H1 (cell line): Measurements from ENCODE around the gene MRGPRX2. TPM values are rescaled to one million over a fixed set of nuclear protein-coding genes. Genes with fewer than 3 reads are reported as not detected.

Experiments
- CTCF ChIA-PET: fragments of 300-600 bp; sonication (Branson Sonifier 250); formaldehyde crosslinking; loops from one replicate; lab custom pipeline; 2021; ENCODE audit not compliant: partially characterized antibody; lab: Charles Lee
- POLR2A ChIA-PET: fragments of 300-600 bp; sonication (Branson Sonifier 250); formaldehyde crosslinking; loops from one replicate; lab custom pipeline; 2021; ENCODE audit warnings: inconsistent platforms; ENCODE audit not compliant: partially characterized antibody; lab: Charles Lee
- DNase-seq, 2 experiments: peaks; one replicate each; pipeline versions ENCODE4 v3.0.0 to v3.0.0-alpha.2; 2010 to 2022; ENCODE audit warnings: low spot score in 2 of 2, low read depth in 1 of 2, mixed read lengths in 1 of 2
- FAIRE-seq: peaks from 2 replicates; lab custom pipeline; 2011; peaks lifted over from hg19 to GRCh38; lab: Jason Lieb, UNC
- H2AFZ ChIP-seq: 2 replicates; pipeline ENCODE4 v1.8.1; 2012; ENCODE audit warnings: low read length, inconsistent platforms
- H2AK5ac ChIP-seq: 2 replicates; pipeline ENCODE4 v1.6.1; 2013; ENCODE audit warnings: low read depth, low read length
- H2BK120ac ChIP-seq: replicated peaks from 2 replicates; pipeline ENCODE3; 2013; ENCODE audit warnings: low read depth, low read length, inconsistent platforms
- H2BK12ac ChIP-seq: 2 replicates; pipeline ENCODE4 v1.6.1; 2013; ENCODE audit warnings: low read depth, low read length
- H2BK15ac ChIP-seq: 2 replicates; pipeline ENCODE4 v1.6.1; 2013; ENCODE audit warnings: low read length
- H2BK20ac ChIP-seq: 2 replicates; pipeline ENCODE4 v1.6.1; 2013; ENCODE audit warnings: low read length
- H2BK5ac ChIP-seq: 2 replicates; pipeline ENCODE4 v1.6.1; 2013; ENCODE audit warnings: low read depth, low read length
- H3K14ac ChIP-seq: 2 replicates; pipeline ENCODE4 v1.6.1; 2013; ENCODE audit warnings: inconsistent platforms; ENCODE audit not compliant: insufficient read length
- H3K18ac ChIP-seq: 2 replicates; pipeline ENCODE4 v1.6.1; 2013; ENCODE audit warnings: low read length; ENCODE audit errors: extremely low read depth
- H3K23ac ChIP-seq: 2 replicates; pipeline ENCODE4 v1.6.1; 2013; ENCODE audit warnings: inconsistent platforms; ENCODE audit not compliant: insufficient read length
- H3K23me2 ChIP-seq: 2 replicates; pipeline ENCODE4 v1.6.1; 2013; ENCODE audit warnings: low read depth, low read length
- H3K27ac ChIP-seq: 2 replicates; pipeline ENCODE4 v1.6.1; 2011; ENCODE audit warnings: low read depth, low read length, inconsistent platforms
- H3K27me3 ChIP-seq, 4 experiments: replicated peaks in 1 of 4; 1 replicate in 1 of 4; 2 replicates in 3 of 4; pipeline versions ENCODE4 v1.6.1 to v1.8.1; 2011 to 2013; ENCODE audit warnings: low read length in 3 of 4, mild to moderate bottlenecking in 3 of 4, inconsistent platforms in 2 of 4, mixed read lengths in 2 of 4, moderate library complexity in 1 of 4; ENCODE audit not compliant: control insufficient read depth in 3 of 4, insufficient read depth in 3 of 4; ENCODE audit errors: extremely low read depth in 1 of 4
- H3K36me3 ChIP-seq, 4 experiments: 2 replicates each; pipeline versions ENCODE4 v1.6.1 to v1.8.1; 2011 to 2013; ENCODE audit warnings: mild to moderate bottlenecking in 4 of 4, low read length in 3 of 4, moderate library complexity in 2 of 4, control low read depth in 1 of 4, inconsistent platforms in 1 of 4; ENCODE audit not compliant: insufficient read depth in 4 of 4, control insufficient read depth in 2 of 4
- H3K4ac ChIP-seq: replicated peaks from 2 replicates; pipeline ENCODE3; 2013; ENCODE audit warnings: low read length, low read depth, mixed read lengths, inconsistent platforms; ENCODE audit not compliant: insufficient read length
- H3K4me1 ChIP-seq, 4 experiments: replicated peaks in 1 of 4; 1 replicate in 1 of 4; 2 replicates in 3 of 4; pipeline versions ENCODE4 v1.6.1 to v1.8.1; 2011 to 2013; ENCODE audit warnings: low read length in 3 of 4, inconsistent platforms in 2 of 4, mixed read lengths in 1 of 4; ENCODE audit not compliant: insufficient read depth in 4 of 4, control insufficient read depth in 3 of 4
- H3K4me2 ChIP-seq, 2 experiments: 2 replicates each; pipeline versions ENCODE4 v1.6.1 to v1.8.1; 2011 to 2013; ENCODE audit warnings: low read depth in 2 of 2, low read length in 2 of 2, control low read depth in 1 of 2, inconsistent platforms in 1 of 2, mild to moderate bottlenecking in 1 of 2; ENCODE audit not compliant: insufficient read depth in 1 of 2
- H3K4me3 ChIP-seq, 4 experiments: fragments of 200-600, 300-600 bp in 1 of 4; sonication (generic), shearing (Covaris generic), sonication (Bioruptor Twin) in 1 of 4; 2 replicates each; pipeline versions ENCODE4 v1.5.1 to v1.8.1; 2011 to 2016; ENCODE audit warnings: low read length in 4 of 4, low read depth in 3 of 4, control low read depth in 2 of 4, inconsistent platforms in 2 of 4, mild to moderate bottlenecking in 2 of 4, mixed read lengths in 1 of 4, moderate library complexity in 1 of 4; ENCODE audit not compliant: insufficient read depth in 2 of 4; ENCODE audit errors: extremely low read depth in 1 of 4
- H3K56ac ChIP-seq: replicated peaks from 2 replicates; pipeline ENCODE3; 2013; ENCODE audit warnings: low read depth, mild to moderate bottlenecking, mixed read lengths, low read length, inconsistent platforms; ENCODE audit not compliant: insufficient read length
- H3K79me1 ChIP-seq: 2 replicates; pipeline ENCODE4 v1.6.1; 2013; ENCODE audit warnings: low read depth, low read length, control low read depth
- H3K79me2 ChIP-seq, 2 experiments: 2 replicates each; pipeline versions ENCODE4 v1.6.1 to v1.8.1; 2012 to 2013; ENCODE audit warnings: low read length in 2 of 2, mild to moderate bottlenecking in 2 of 2, inconsistent platforms in 1 of 2; ENCODE audit not compliant: insufficient read depth in 2 of 2, control insufficient read depth in 1 of 2
- H3K9ac ChIP-seq, 4 experiments: replicated peaks in 1 of 4; 1 replicate in 1 of 4; 2 replicates in 3 of 4; pipeline versions ENCODE4 v1.6.1 to v1.8.1; 2011 to 2013; ENCODE audit warnings: low read depth in 3 of 4, low read length in 3 of 4, control low read depth in 2 of 4, mild to moderate bottlenecking in 2 of 4, moderate library complexity in 2 of 4, inconsistent platforms in 1 of 4; ENCODE audit errors: extremely low read depth in 1 of 4
- H3K9me3 ChIP-seq, 2 experiments: 2 replicates each; pipeline versions ENCODE4 v1.6.1 to v1.8.1; 2012 to 2013; ENCODE audit warnings: mild to moderate bottlenecking in 2 of 2, moderate library complexity in 2 of 2, control low read depth in 1 of 2, inconsistent platforms in 1 of 2, low read depth in 1 of 2, low read length in 1 of 2, mixed read lengths in 1 of 2; ENCODE audit not compliant: insufficient read depth in 2 of 2
- H4K20me1 ChIP-seq, 2 experiments: replicated peaks in 1 of 2; 2 replicates each; pipeline versions ENCODE3 to v1.8.1; 2011 to 2013; ENCODE audit warnings: inconsistent platforms in 2 of 2, low read length in 2 of 2, mild to moderate bottlenecking in 1 of 2; ENCODE audit not compliant: insufficient read depth in 2 of 2, control insufficient read depth in 1 of 2
- H4K5ac ChIP-seq: 2 replicates; pipeline ENCODE4 v1.6.1; 2013; ENCODE audit warnings: low read length, low read depth, mixed read lengths, inconsistent platforms; ENCODE audit not compliant: insufficient read length
- H4K8ac ChIP-seq: 2 replicates; pipeline ENCODE4 v1.8.0; 2013; ENCODE audit warnings: mild to moderate bottlenecking, moderate library complexity, low read length, inconsistent platforms; ENCODE audit not compliant: insufficient read depth; ENCODE audit errors: extremely low read depth
- H4K91ac ChIP-seq: replicated peaks from 2 replicates; pipeline ENCODE3; 2013; ENCODE audit warnings: low read length, mixed read lengths, inconsistent platforms; ENCODE audit not compliant: insufficient read length
- ATF2 ChIP-seq: IDR thresholded peaks from 2 replicates; pipeline ENCODE4 v1.6.1; 2012; ENCODE audit warnings: low read length, inconsistent platforms
- E2F6 ChIP-seq: IDR thresholded peaks from 2 replicates; pipeline ENCODE4 v1.6.1; 2012; ENCODE audit warnings: inconsistent platforms
- RXRA ChIP-seq: IDR thresholded peaks from 2 replicates; pipeline ENCODE4 v1.6.1; 2011; ENCODE audit warnings: low read depth, mild to moderate bottlenecking, low read length, moderate library complexity; ENCODE audit not compliant: insufficient read depth
- SRF ChIP-seq: IDR thresholded peaks from 2 replicates; pipeline ENCODE4 v1.6.1; 2011; ENCODE audit warnings: mild to moderate bottlenecking, low read depth, low read length, moderate library complexity
- TEAD4 ChIP-seq: IDR thresholded peaks from 2 replicates; pipeline ENCODE4 v1.6.1; 2012; ENCODE audit warnings: low read depth, low read length, inconsistent platforms, mixed read lengths
- YY1 ChIP-seq: IDR thresholded peaks from 2 replicates; pipeline ENCODE4 v1.6.1; 2011; ENCODE audit warnings: low read depth, mild to moderate bottlenecking, low read length
- ZNF274 ChIP-seq: IDR thresholded peaks from 2 replicates; pipeline ENCODE4 v1.7.0; 2012; ENCODE audit warnings: low read length, borderline replicate concordance; ENCODE audit errors: extremely low read depth
- WGBS, 2 experiments: shearing (Covaris generic) in 1 of 2; methylation state at CpG; one replicate each; pipeline versions ENCODE4 v1.1.6 to v1.1.7; 2013 to 2015; ENCODE audit warnings: low lambda C conversion rate in 2 of 2, mixed read lengths in 2 of 2, inconsistent platforms in 1 of 2, low coverage in 1 of 2, missing lambda C conversion rate in 1 of 2; ENCODE audit not compliant: insufficient replicate concordance in 2 of 2, insufficient coverage in 1 of 2, insufficient read length in 1 of 2; ENCODE audit errors: extremely low coverage in 1 of 2, missing lambda C conversion rate in 1 of 2; 5-methylcytosine and 5-hydroxymethylcytosine counted together
- polyA plus RNA-seq, 7 experiments: library from polyadenylated mRNA; depleted of rRNA in 3 of 7; stranded (reverse) in 5 of 7; unstranded in 2 of 7; fragments of >200 nt in 5 of 7; fragments of 200-250 nt in 2 of 7; gene quantifications; 1 replicate in 5 of 7; 2 replicates in 1 of 7; 4 replicates in 1 of 7; pipeline versions ENCODE4 v1.2.1 to v1.2.3, GENCODE V29; 2011 to 2013; ENCODE audit warnings: missing spikeins in 2 of 7, mixed read lengths in 2 of 7
- total RNA-seq: library from RNA; stranded (reverse); fragmentation: NEBNext Ultra II Directional; extraction: Animal tissue kit (Norgen Biotek cat#: 25700); gene quantifications from 2 replicates; pipeline ENCODE4 v1.2.1, GENCODE V29; 2021

Gene MRGPRX2
- total and polyA plus RNA-seq, 2 of the 8 experiments (the other 6 are each of a cell fraction or from before 2014, with no cell fraction given): not detected

GRCh38 chr11:19073454-19074415, 13.2 kb upstream of the MRGPRX2 start:
- H4K20me1 ChIP-seq: no peaks in the 10 kb centered on the region
- H2BK120ac ChIP-seq: peak overlapping the region; percentile 73
- H3K79me1 ChIP-seq: no peaks in the 10 kb centered on the region
- no peak overlapping the region; the same call in 1 of the 2 replicates for H2BK15ac ChIP-seq
- no peaks in the 10 kb centered on the region for H3K27me3 ChIP-seq
- POLR2A ChIA-PET: interaction anchor here (0.7 to 1.2 kb wide), 4 partner anchors 35 to 661 kb away, joined by 3 to 4 read pairs (median 3); partner anchors contain the start of genes LDHC and ZDHHC13
- no peak overlapping the region for H2AK5ac ChIP-seq
- H3K27ac ChIP-seq: peak overlapping the region; percentile 49; the same call in 1 of the 2 replicates
- WGBS, 2 experiments: 55% methylated on average over 9 of the region's 10 CpGs; no CpG with 5 or more reads in 1 of the 2 experiments
- DNase-seq: peak in 1 of 2 experiments; percentile 46
- H3K79me2 ChIP-seq: no peaks in the 10 kb centered on the region
- no peak overlapping the region for H4K5ac ChIP-seq
- peaks cover 2 to 8% (median 7%) of the 10 kb centered on the region in 4 experiments; a peak in 4 of 7 replicates for H3K4me1 ChIP-seq
- H2BK12ac ChIP-seq: peak overlapping the region; percentile 28; the same call in 1 of the 2 replicates
- H2BK20ac ChIP-seq: peak overlapping the region; percentile 15; the same call in 1 of the 2 replicates
- H3K36me3 ChIP-seq: no peaks in the 10 kb centered on the region
- H3K23ac ChIP-seq: no peak overlapping the region
- no peak overlapping the region; the same call in 1 of the 2 replicates for H4K8ac ChIP-seq
- peak; percentile 48 for FAIRE-seq
- peak overlapping the region; percentile 10 for H3K56ac ChIP-seq
- H2BK5ac ChIP-seq: peak overlapping the region; percentile 61; the same call in 1 of the 2 replicates
- H2AFZ ChIP-seq: 0 out of 2 replicates have a peak overlapping the region, but pooled peaks have one; percentile 34
- H3K9ac ChIP-seq: no peak overlapping the region
- peak overlapping the region; percentile 24 to 48; a peak in 2 of 4 replicates for H3K4me2 ChIP-seq
- H3K14ac ChIP-seq: no peak overlapping the region
- peak overlapping the region; percentile 81; the same call in 1 of the 2 replicates for H3K18ac ChIP-seq
- no peaks in the 10 kb centered on the region for H3K9me3 ChIP-seq
- peak overlapping the region; percentile 89 for H4K91ac ChIP-seq
- H3K4me3 ChIP-seq: no peak overlapping the region
- H3K4ac ChIP-seq: peak overlapping the region; percentile 75
- H3K23me2 ChIP-seq: no peaks in the 10 kb centered on the region
- CTCF ChIA-PET: interaction anchor here (0.9 to 3.4 kb wide), 14 partner anchors 7 to 574 kb away, joined by 3 to 29 read pairs (median 4); partner anchors contain the start of genes MRGPRX2 and ZDHHC13
- TF ChIP-seq TEAD4 (no peak), ATF2 (no peak), ZNF274 (no peak), YY1 (0 out of 2 replicates have a peak, but pooled peaks have one; percentile 40), E2F6 (no peak; the same call in 1 of the 2 replicates), RXRA (no peak), SRF (no peak)
